Subcutaneous adipose tissue (tissue), 4 donors: Measurements from ENCODE around the gene PTPRD. TPM values are rescaled to one million over a fixed set of nuclear protein-coding genes. Genes with fewer than 3 reads are reported as not detected.

Experiments
- CTCF ChIP-seq: fragments of 450-650 bp; IDR thresholded peaks from one replicate; pipeline ENCODE4 v1.5.1; 2016; ENCODE audit warnings: low read depth, mild to moderate bottlenecking, control low read depth, antibody characterized with exemption, moderate library complexity
- total RNA-seq, 4 donors: library from RNA; depleted of rRNA; stranded (reverse); fragments of >200 nt; gene quantifications; one replicate each; pipeline ENCODE4 v1.1.0, GENCODE V29; 2016

The PTPRD gene
- total RNA-seq, 4 donors from 2014 or later = 5.1 to 17.3 (median 12.1) TPM

- no peak for TF ChIP-seq CTCF
Observed at GRCh38 chr9:9670454-9670853, 942.3 kb downstream of the PTPRD start.

- no peak for TF ChIP-seq CTCF
Observed at GRCh38 chr9:9645006-9645405, 967.8 kb downstream of the PTPRD start.

- no peak for TF ChIP-seq CTCF
Observed at GRCh38 chr9:9631284-9631683, 981.5 kb downstream of the PTPRD start.

- TF ChIP-seq CTCF = no peak
Observed at GRCh38 chr9:9625248-9625647, 987.6 kb downstream of the PTPRD start.

GRCh38 chr9:9623506-9623905, 989.3 kb downstream of the PTPRD start:
- no peak for TF ChIP-seq CTCF

GRCh38 chr9:9621355-9621940, 991.4 kb downstream of the PTPRD start:
- no peak for TF ChIP-seq CTCF

GRCh38 chr9:9620736-9621135, 992.1 kb downstream of the PTPRD start:
- no peak for TF ChIP-seq CTCF
